Heart left ventricle (tissue), 16 donors: ENCODE measurements around the gene HLF. TPM values are rescaled to one million over a fixed set of nuclear protein-coding genes. Genes with fewer than 3 reads are reported as not detected.

ENCODE experiments used
- ATAC-seq, 4 donors: fragments of 200-7000 bp; cut with Tn5 transposase; one replicate each; pipeline ENCODE4 v1.9.1; 2020 to 2022; ENCODE audit warnings: moderate library complexity in 4 of 4, mild to moderate bottlenecking in 3 of 4, moderate number of reproducible peaks in 1 of 4
- DNase-seq, 5 donors: peaks; one replicate each; pipeline ENCODE4 v3.0.0-alpha.2; 2020
- H3K27ac ChIP-seq, 12 donors: fragments of 200-600 bp; sonication (generic) in 4 of 12; one replicate each; pipeline versions ENCODE4 v1.5.0 to v1.8.0; 2016 to 2022; ENCODE audit warnings: mild to moderate bottlenecking in 2 of 12
- H3K27me3 ChIP-seq, 9 donors: fragments of 200-600 bp; sonication (generic) in 2 of 9; one replicate each; pipeline versions ENCODE4 v1.5.1 to v1.8.0; 2016 to 2022; ENCODE audit warnings: mild to moderate bottlenecking in 3 of 9
- H3K36me3 ChIP-seq, 9 donors: fragments of 200-600 bp; sonication (generic) in 2 of 9; one replicate each; pipeline versions ENCODE4 v1.5.0 to v1.8.0; 2018 to 2022; ENCODE audit warnings: mild to moderate bottlenecking in 2 of 9
- H3K4me1 ChIP-seq, 12 donors: fragments of 200-600 bp; sonication (generic) in 4 of 12; one replicate each; pipeline versions ENCODE4 v1.5.0 to v1.8.0; 2016 to 2022; ENCODE audit warnings: mild to moderate bottlenecking in 3 of 12
- H3K4me3 ChIP-seq, 12 donors: fragments of 200-600 bp; sonication (generic) in 4 of 12; one replicate each; pipeline versions ENCODE4 v1.5.0 to v1.8.0; 2017 to 2022; ENCODE audit warnings: mild to moderate bottlenecking in 9 of 12, moderate library complexity in 4 of 12
- H3K9me3 ChIP-seq, 12 donors: fragments of 200-600 bp; sonication (generic) in 4 of 12; one replicate each; pipeline versions ENCODE4 v1.5.0 to v1.8.0; 2016 to 2022; ENCODE audit warnings: mild to moderate bottlenecking in 1 of 12
- POLR2A ChIP-seq, 2 donors: fragments of 450-650 bp; IDR thresholded peaks; one replicate each; pipeline ENCODE4 v1.6.1; 2017; ENCODE audit warnings: antibody characterized with exemption in 2 of 2, mild to moderate bottlenecking in 2 of 2, moderate library complexity in 2 of 2
- WGBS, 4 donors: extraction: QIAGEN DNeasy Blood & Tissue Kit in 2 of 4; methylation state at CpG; one replicate each; pipeline versions ENCODE4 v1.1.5 to v1.1.7; 2013 to 2018; 5-methylcytosine and 5-hydroxymethylcytosine counted together
- intact Hi-C, 10 donors: fragments of 100-400 bp; cut with DNase I; formaldehyde crosslinking; loops; one replicate each; pipeline versions ENCODE4 v1.11.1 to v1.14.2; 2022
- polyA plus RNA-seq, 2 donors: library from polyadenylated mRNA; stranded (reverse); fragments of 200-250 nt; gene quantifications; one replicate each; pipeline ENCODE4 v1.2.3, GENCODE V29; 2013
- total RNA-seq, 9 donors: library from RNA; depleted of rRNA in 2 of 9; stranded (reverse); fragments of >200 nt in 2 of 9; fragmentation: NEBNext Ultra II Directional in 3 of 9; extraction: Animal tissue kit (Norgen Biotek cat#: 25700) in 3 of 9; gene quantifications; one replicate each; pipeline versions ENCODE4 v1.1.0 to v1.2.4, GENCODE V29; 2016 to 2023
- TF ChIP-seq, protein P1 (sequence below), 12 donors: fragments of 200-600 bp; sonication (generic) in 4 of 12; IDR thresholded peaks; one replicate each; pipeline versions ENCODE4 v1.5.0 to v1.8.0; 2018 to 2022; ENCODE audit warnings: antibody characterized with exemption in 12 of 12, mild to moderate bottlenecking in 5 of 12
- donor health status: ischemic (EF 13 %, LVEDD 7.1; RV severe dilation, severe dysfunction).
- donor health status: healthy with polysubstance abuse.
- donor health status: DM: no; HTN: yes; CAD: no.
- donor health status: DM: no; HTN: no; CAD: no.
- donor health status: ischemic (EF 25% LVEDD 6.9; RV normal size, moderate dysfunction).
- donor health status: ischemic (EF 25% LVEDD 5.7; RV mildly dilated, moderate dysfunction).
- donor health status: healthy.
- donor health status: DM: yes; HTN: yes; CAD: no.
- donor health status: ischemic (EF 35%, LVEDD 5.7; RV mildly dilated, moderate dysfunction).
- donor health status: nonischemic (EF 11% LVEDD 7.7; RV severe dilation, severe dysfunction).
- donor health status: DM: yes; HTN: yes; CAD: no.
- donor health status: PGD.
- donor health status: ischemic (EF 29% LVEDD 5.4; RV normal size, mild dysfunction).
- donor health status: nonischemic (EF 23%, LVEDD 6.1; RV moderate dilation, normal function).

HLF gene
- total and polyA plus RNA-seq, 11 donors = 5.3 to 46.3 (median 23.8) TPM

DNA sequence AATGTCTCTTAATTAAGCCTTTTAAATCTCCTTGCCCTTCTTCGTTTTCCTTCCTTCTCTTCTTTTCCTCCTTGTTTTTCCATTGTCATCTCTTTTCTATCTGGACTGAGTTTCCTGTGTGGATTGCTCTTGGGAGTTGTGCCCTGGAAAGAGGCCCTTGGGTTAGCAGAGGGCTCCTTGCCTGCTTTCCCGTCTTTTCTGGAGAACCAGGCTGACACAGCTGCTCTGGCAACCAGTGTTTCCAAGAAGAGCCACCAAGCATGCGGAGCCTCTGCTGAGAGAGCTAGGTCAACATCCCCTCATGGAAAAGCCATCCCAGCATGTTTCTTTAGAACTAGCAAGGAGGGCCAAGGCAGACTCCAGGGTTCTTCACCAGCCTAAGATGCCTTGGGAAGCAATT lies 75.4 kb downstream of the HLF start:
- Histone ChIP-seq H3K27me3 (no peaks in the 10 kb centered on the region), H3K27ac (no peak overlapping the region), H3K4me1 (peaks cover 0 to 5% (median 0%) of the 10 kb centered on the region in 12 donors), H3K4me3 (no peak overlapping the region), H3K9me3 (no peaks in the 10 kb centered on the region), H3K36me3 (no peaks in the 10 kb centered on the region)
- DNase-seq (peak in 1 of 5 donors; percentile 20), ATAC-seq (no peak)
- 53 to 69% (median 58%) methylated on average over 3 of the region's 3 CpGs for WGBS, 4 donors
- no peak for TF ChIP-seq POLR2A (IDR thresholded peaks at IDR 0.05)
- TF ChIP-seq, protein P1, sequence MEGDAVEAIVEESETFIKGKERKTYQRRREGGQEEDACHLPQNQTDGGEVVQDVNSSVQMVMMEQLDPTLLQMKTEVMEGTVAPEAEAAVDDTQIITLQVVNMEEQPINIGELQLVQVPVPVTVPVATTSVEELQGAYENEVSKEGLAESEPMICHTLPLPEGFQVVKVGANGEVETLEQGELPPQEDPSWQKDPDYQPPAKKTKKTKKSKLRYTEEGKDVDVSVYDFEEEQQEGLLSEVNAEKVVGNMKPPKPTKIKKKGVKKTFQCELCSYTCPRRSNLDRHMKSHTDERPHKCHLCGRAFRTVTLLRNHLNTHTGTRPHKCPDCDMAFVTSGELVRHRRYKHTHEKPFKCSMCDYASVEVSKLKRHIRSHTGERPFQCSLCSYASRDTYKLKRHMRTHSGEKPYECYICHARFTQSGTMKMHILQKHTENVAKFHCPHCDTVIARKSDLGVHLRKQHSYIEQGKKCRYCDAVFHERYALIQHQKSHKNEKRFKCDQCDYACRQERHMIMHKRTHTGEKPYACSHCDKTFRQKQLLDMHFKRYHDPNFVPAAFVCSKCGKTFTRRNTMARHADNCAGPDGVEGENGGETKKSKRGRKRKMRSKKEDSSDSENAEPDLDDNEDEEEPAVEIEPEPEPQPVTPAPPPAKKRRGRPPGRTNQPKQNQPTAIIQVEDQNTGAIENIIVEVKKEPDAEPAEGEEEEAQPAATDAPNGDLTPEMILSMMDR (IDR thresholded peaks at IDR 0.05) = no peak
- intact Hi-C loops = loop anchor here in 3 of 10 donors (10.0 kb wide), 2 partner anchors 105 to 285 kb away; no protein-coding TSS in a partner anchor

DNA sequence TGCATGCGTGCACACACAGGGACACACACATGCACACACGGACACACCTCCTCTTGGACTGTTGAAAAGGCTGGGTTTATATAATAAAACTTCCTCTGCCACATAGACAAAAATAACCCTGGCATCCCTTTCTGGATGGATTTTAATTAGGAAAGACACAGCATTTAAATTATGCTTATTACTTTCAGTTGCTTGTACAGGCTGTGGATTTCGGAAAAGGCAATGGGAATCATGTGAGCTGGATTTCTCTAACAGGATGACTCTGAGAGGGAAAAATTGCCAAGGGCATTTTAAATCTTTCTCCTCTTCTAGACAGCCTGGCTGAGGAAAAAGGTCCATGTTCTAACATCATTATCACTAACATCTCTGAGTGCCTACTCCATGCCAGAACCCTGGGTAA lies 75.9 kb downstream of the HLF start:
- no peaks in the 10 kb centered on the region for H3K36me3 ChIP-seq
- H3K27ac ChIP-seq = no peak overlapping the region
- WGBS, 4 donors = 81 to 90% (median 81%) methylated on average over 3 of the region's 3 CpGs
- ATAC-seq (no peak), DNase-seq (no peak)
- TF ChIP-seq, protein P1 (IDR thresholded peaks at IDR 0.05) = no peak
- TF ChIP-seq POLR2A (IDR thresholded peaks at IDR 0.05) = no peak
- H3K9me3 ChIP-seq = no peaks in the 10 kb centered on the region
- intact Hi-C loops = loop anchor here in 3 of 10 donors (10.0 kb wide), 2 partner anchors 106 to 286 kb away; no protein-coding TSS in a partner anchor
- H3K4me1 ChIP-seq = peaks cover 0 to 5% (median 0%) of the 10 kb centered on the region in 12 donors
- H3K27me3 ChIP-seq = no peaks in the 10 kb centered on the region
- no peak overlapping the region for H3K4me3 ChIP-seq

DNA sequence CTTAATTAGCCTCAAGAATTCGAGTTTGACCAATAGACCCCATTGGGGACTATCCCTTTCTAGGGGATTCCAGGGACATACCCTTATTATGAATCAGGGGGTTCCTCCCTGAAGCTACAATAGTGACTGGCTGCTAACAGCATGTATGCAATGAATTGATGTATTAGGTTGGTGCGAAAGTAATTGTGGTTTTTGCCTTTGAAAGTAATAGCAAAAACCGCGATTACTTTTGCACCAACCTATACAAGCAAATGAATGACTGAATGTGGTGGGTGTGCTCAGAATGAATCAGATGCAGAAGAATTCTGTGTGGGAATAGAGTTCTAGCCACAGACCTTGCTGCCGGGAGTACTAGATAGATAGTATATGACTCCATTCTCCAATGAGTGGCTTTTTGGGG lies 76.7 kb downstream of the HLF start:
- Histone ChIP-seq H3K36me3 (no peaks in the 10 kb centered on the region), H3K27ac (no peak overlapping the region), H3K27me3 (no peaks in the 10 kb centered on the region), H3K4me1 (peaks cover 0 to 5% (median 0%) of the 10 kb centered on the region in 12 donors), H3K4me3 (no peak overlapping the region), H3K9me3 (peaks cover 0 to 4% (median 0%) of the 10 kb centered on the region in 12 donors)
- ATAC-seq (no peak), DNase-seq (no peak)
- 84 to 91% (median 90%) methylated on average over 5 of the region's 5 CpGs for WGBS, 4 donors
- intact Hi-C loops = loop anchor here in 3 of 10 donors (10.0 kb wide), 2 partner anchors 107 to 287 kb away; no protein-coding TSS in a partner anchor
- TF ChIP-seq POLR2A (IDR thresholded peaks at IDR 0.05) = no peak
- TF ChIP-seq, protein P1 (IDR thresholded peaks at IDR 0.05) = no peak

- DNase-seq (no peak), ATAC-seq (no peak)
- TF ChIP-seq, protein P1 (IDR thresholded peaks at IDR 0.05) = no peak
- no peak for TF ChIP-seq POLR2A (IDR thresholded peaks at IDR 0.05)
- no peak overlapping the region for H3K4me3 ChIP-seq
- H3K27ac ChIP-seq = no peak overlapping the region
- H3K4me1 ChIP-seq = peaks cover 0 to 5% (median 0%) of the 10 kb centered on the region in 12 donors
- H3K9me3 ChIP-seq = peaks cover 0 to 7% (median 0%) of the 10 kb centered on the region in 12 donors
- no peaks in the 10 kb centered on the region for H3K36me3 ChIP-seq
- no peaks in the 10 kb centered on the region for H3K27me3 ChIP-seq
- 85 to 87% (median 87%) methylated on average over 6 of the region's 6 CpGs for WGBS, 4 donors
- intact Hi-C loops = loop anchor here in 3 of 10 donors (10.0 kb wide), 2 partner anchors 108 to 288 kb away; no protein-coding TSS in a partner anchor
Measured at GRCh38 chr17:55342800-55343585, 78.2 kb downstream of the HLF start.
